GM19239 (cell line): ENCODE results near the gene MEF2B.
"Not testable (repeated sequence)": the region's sequence is repeated elsewhere in the genome, so short reads cannot be mapped to it uniquely, and the experiment has no call there.

Source experiments
- DNase-seq: peaks from one replicate; pipeline ENCODE4 v3.0.0; 2011; ENCODE audit warnings: low spot score; ENCODE audit not compliant: insufficient read length
- FAIRE-seq: peaks from 2 replicates; lab custom pipeline; 2011; peaks lifted over from hg19 to GRCh38; lab: Jason Lieb, UNC

MEF2B gene

DNA sequence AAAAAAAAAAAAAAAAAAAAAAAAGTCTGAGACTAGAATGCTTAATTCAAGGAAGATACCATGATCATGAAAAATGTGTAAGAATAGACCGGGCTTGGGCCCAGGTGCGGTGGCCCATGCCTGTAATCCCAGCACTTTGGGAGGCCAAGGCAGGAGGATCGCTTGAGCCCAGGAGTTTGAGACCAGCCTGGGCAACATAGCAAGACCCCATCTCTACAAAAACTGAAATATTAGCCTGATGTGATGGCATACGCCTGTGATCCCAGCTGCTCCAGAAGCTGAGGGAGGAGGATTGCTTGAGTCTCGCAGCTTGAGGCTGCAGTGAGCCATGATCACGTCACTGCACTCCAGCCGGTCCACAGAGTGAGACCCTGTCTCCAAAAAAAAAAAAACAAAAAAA lies 63.1 kb downstream of the MEF2B start:
- DNase-seq, FAIRE-seq: not testable (repeated sequence)

DNA sequence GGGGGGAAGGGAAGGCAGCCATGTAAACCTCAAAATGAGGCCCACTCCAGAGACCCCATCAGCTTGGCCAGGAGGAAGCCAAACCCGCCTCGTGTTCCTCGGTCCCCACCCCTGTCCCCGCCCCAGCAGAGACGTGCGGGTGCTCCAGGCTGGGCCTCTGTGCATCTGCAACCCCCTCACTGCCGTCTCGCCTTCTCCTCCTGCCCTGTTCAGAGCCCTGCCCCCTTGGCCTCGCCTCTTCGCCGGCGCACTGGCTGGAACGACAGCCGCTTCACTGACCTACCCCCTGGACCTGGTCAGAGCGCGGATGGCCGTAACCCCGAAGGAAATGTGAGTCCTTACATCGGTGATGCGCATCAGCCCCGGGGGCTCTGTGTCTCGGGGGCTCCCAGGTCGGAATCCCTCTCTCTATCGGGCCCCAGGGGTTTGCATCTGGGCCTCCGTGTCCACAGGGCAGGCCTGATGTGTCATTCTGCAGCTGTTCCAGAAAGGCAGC lies 64.0 kb downstream of the MEF2B start:
- FAIRE-seq = no peak
- no peak for DNase-seq

DNA sequence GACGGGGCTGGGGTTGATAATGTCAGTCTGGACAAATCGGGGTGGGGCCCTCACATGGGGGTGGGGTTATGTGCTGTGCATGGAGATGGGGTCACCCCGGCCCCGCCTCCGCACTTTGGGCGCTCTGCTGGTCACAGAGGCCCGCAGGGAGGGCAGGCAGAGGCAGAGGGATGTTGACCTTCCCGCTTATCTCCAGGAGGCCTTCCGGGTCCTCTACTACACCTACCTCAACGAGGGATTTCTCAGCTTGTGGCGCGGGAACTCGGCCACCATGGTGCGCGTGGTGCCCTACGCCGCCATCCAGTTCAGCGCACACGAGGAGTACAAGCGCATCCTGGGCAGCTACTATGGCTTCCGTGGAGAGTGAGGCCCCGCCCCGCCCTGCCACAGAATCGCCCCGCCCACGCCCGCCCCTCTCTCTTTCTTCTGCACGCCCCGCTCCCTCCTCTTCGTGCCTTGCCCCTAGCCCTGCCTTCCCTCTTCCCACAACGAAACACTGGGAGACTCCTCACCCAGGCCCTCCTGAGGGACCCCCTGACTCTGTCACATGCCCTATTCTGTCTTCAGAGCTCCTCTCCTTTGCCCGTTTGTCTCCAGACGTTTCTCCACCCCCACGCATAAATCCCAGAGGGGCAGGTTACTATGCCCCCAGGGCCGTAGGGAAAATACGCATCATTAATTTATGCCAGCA lies 64.6 kb downstream of the MEF2B start:
- DNase-seq (no peak), FAIRE-seq (no peak)

DNA sequence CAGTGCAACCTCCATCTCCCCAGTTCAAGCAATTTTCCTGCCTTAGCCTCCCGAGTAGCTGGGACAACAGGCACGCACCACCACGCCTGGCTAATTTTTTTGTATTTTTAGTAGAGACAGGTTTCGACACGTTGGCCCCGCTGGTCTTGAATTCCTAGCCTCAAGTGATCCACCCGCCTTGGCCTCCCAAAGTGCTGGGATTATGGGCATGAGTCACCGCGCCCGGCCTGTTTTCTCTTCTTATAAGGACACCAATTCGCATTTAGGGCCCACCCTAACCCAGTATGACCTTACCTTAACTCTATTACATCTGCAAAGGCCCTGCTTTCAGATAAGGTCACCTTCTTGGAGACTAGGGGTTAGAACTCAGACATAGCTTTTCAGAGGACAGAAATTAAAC lies 66.9 kb downstream of the MEF2B start:
- DNase-seq = no peak
- no peak for FAIRE-seq

DNA sequence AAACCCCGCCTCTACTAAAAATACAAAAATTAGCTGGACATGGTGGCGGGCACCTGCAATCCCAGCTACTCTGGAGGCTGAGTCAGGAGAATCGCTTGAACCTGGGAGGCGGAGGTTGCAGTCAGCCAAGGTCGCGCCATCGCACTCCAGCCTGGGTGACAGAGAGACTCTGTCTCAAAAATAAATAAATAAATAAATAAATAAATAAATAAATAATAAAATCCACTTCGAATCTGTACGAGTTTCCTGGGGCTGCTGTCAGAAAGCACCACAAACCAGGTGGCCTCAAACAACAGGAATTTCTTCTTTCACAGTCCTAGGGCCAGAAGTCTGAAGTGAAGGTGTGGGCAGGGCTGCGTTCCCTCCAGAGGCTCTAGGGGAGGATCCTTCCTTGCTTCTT lies 67.5 kb downstream of the MEF2B start:
- FAIRE-seq, DNase-seq: not testable (repeated sequence)

DNA sequence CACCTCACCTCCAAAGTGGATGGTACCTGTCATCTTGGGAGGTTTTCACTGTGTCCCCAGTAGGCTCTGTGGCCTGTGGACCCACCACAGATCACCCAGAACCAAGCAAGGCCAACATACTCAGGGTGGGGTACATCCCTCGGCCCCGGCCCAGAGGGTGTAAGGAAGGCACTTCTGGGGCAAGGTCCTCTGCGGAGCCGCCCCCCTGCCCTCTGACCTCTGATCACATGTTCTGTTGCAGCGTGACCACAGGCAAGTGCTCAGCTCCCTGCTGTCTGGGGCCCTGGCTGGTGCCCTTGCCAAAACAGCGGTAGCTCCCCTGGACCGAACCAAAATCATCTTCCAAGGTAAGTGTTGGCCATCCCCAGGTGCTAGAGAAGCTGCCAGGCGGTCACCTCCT lies 68.5 kb downstream of the MEF2B start:
- FAIRE-seq (no peak), DNase-seq (no peak)

DNA sequence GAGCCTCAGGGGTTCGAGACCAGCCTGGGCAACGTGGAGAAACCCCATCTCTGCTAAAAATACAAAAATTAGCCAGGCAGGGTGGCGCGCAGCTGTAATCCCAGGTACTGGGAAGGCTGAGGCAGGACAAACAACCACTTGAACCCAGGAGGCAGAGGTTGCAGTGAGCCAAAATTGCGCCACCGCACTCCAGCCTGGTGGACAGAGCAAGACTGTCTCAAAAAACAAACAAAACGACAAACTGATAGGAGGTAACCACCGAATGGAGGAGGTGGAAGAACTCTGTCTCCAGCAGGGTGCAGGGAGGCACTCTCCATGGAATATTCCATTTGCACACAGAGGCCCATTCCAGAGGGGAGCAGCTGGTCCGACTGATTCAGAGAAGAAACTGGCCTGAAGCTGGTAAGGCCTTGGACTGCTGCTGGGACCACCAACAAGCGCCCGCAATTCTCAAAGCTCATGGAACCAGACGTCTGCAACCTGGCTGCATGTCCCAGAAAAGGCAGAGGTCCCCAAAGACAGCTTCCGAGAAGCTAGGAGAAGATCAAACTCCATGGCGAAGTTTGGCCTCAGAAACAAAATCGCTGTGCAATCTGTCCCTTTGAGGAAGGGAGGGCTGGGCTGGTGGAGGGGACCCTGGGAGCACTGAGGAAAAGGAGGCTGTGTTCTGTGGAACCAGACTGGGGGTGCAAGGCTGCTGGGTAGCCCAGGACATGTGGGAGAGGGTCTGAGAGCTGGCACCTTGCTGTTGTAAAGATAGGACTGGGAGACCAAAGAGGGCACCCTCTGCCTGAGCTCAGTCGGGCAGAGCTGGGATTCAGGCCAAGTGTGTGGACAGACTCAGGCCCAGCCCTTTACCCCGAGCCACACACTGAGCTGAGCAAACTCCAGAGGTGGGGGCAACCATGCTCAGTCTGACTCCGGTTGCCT lies 71.1 kb downstream of the MEF2B start:
- no peak for DNase-seq
- no peak for FAIRE-seq

DNA sequence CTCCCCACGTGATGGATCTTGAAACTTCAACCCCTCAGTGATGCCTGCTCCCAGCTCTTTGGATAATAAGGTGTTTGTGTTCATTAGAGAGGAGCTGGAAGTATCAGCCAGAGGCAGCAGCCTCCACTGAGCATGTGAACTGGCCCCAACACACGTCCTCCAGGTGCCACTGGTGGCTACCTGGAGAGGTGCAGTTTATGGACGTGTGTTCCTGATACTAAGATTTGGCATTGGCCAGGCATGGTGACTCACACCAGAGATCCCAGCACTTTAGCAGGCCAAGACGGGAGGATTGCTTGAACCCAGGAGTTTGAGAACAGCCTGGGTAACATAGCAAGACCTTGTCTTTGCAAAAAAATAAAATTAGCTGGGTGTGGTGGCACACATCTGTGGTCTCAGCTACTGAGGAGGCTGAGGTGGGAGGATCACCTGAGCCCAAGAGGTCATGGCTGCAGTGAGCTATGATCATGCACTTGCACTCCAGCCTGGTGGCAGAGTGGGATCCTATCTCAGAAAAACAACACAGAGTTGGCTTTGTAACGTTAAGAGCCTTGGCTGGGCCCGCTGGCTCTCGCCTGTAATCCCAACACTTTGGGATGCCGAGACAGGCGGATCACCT lies 71.9 kb downstream of the MEF2B start:
- FAIRE-seq (no peak), DNase-seq (no peak)

DNA sequence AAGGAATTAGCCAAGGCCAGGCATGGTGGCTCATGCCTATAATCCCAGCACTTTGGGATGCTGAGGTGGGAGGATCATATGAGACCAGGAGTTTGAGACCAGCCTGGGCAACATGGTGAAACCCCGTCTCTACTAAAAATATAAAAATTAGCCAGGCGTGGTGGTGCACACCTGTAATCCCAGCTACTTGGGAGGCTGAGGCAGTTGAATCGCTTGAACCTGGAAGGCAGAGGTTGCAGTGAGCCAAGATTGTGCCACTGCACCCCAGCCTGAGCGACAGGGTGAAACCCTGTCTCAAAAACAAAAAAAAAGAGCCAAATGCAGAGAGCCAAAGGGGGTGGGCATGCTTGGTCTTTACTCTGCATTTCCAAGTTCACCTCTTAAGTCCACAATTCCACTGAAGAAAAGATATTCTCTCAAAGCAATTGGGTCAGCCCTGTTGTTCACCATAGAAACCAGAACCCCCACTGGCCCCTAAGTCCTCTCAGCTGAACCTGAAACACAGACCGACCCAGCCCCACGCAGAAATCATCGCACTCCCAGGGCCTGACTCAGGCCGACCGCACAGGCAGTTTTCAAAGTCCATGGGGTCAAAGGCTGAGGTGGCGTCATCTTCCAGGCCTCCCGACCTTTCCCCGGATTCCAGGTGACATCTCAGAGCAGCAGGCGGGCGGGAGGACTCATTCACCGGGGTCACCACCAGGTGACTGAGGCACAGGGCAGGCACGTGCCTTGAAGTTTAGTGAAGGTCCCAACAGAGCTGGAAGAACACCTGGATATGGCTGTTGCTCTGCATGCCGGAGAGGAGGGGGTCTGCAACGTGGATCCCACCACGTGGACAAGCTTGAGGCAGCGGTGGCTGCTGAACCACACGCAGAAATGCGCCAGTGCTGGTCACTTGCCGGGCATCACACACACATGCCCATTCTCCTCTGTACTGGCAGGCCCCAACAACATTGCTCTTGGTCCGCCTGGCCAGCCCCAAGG lies 73.1 kb downstream of the MEF2B start:
- no peak for DNase-seq
- no peak for FAIRE-seq

DNA sequence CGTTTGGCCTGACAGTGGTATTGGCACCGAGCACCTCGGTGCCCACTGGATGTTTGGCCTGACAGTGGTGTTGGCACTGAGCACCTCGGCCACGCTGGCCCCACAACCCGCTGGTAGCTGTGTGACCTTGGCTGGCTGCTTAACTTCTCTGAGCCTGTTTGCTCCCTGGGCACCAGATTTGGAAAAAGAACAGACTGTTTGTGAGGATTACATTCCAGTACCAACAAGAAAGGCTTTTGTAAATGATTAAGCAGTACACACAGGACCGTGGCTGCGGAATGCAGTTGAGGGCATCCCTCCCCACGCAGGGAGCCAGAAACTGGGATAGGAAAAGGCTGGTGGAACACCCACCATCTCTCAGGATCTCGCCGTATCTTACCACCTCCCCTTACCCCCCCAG lies 74.4 kb downstream of the MEF2B start:
- FAIRE-seq = no peak

More for the DNA sequence above, 74.4 kb downstream of the MEF2B start:
- DNase-seq = no peak
